GM10248 (cell line): ENCODE data around the gene TPM2.

ENCODE experiments used
- CTCF ChIA-PET: fragments of 300-600 bp; sonication (Branson Sonifier 250); formaldehyde crosslinking; extraction: SDS; loops from one replicate; lab custom pipeline; 2021; ENCODE audit warnings: antibody characterized with exemption; lab: Yijun Ruan, JAX
- POLR2A ChIA-PET: fragments of 350-650 bp; sonication (Branson Sonifier 250); formaldehyde crosslinking; extraction: SDS; loops from one replicate; lab custom pipeline; 2020; ENCODE audit warnings: antibody characterized with exemption; lab: Yijun Ruan, JAX
- DNase-seq: peaks from one replicate; pipeline ENCODE4 v3.0.0; 2012; ENCODE audit errors: extremely low spot score
- CTCF ChIP-seq: IDR thresholded peaks from 2 replicates; pipeline ENCODE4 v1.5.1; 2012; ENCODE audit warnings: mild to moderate bottlenecking, low read depth; ENCODE audit errors: extremely low read depth, missing control alignments, control extremely low read depth

TPM2 gene

GRCh38 chr9:35635730-35636129 lies 54.0 kb downstream of the TPM2 start:
- ChIA-PET POLR2A (no interaction called here), CTCF (interaction anchor here (0.9 to 5.7 kb wide), 6 partner anchors 10 to 61 kb away, joined by 3 to 36 read pairs (median 5); partner anchors contain the start of genes CCDC107 and RMRP)
- no peak for TF ChIP-seq CTCF
- no peak for DNase-seq
